Stimulated activated CD4-positive, alpha-beta T cell treated with anti-CD3 and anti-CD28 coated beads, Interleukin-12 subunit alpha, Interleukin-12 subunit beta, amount 100 ng/mL, for 24 hours (primary cell): ENCODE measurements around the gene FAM216B.
"Not testable (repeated sequence)": the region's sequence is repeated elsewhere in the genome, so short reads cannot be mapped to it uniquely, and the experiment has no call there.

Experiments
- DNase-seq, 2 experiments: peaks; one replicate each; pipeline ENCODE4 v3.0.0-alpha.2; 2020; ENCODE audit warnings: low read depth in 2 of 2

Gene FAM216B

GRCh38 chr13:42780044-42780443, 1.3 kb upstream of the FAM216B start:
- no peak for DNase-seq

- no peak for DNase-seq
Measured at GRCh38 chr13:42786715-42787114, 5.3 kb downstream of the FAM216B start.

- DNase-seq, result no peak
Measured at GRCh38 chr13:42788601-42789000, 7.2 kb downstream of the FAM216B start.

GRCh38 chr13:42792154-42792553, 10.8 kb downstream of the FAM216B start:
- no peak for DNase-seq

GRCh38 chr13:42794577-42795275, 13.3 kb downstream of the FAM216B start:
- no peak for DNase-seq

GRCh38 chr13:42795666-42796065, 14.3 kb downstream of the FAM216B start:
- DNase-seq, result no peak

- DNase-seq, result no peak
Measured at GRCh38 chr13:42796747-42797356, 15.5 kb downstream of the FAM216B start.

- DNase-seq, result no peak
Measured at GRCh38 chr13:42798118-42798517, 16.7 kb downstream of the FAM216B start.

- DNase-seq, result no peak
Measured at GRCh38 chr13:42800109-42800643, 18.8 kb downstream of the FAM216B start.

- DNase-seq, result no peak
Measured at GRCh38 chr13:42803563-42804204, 22.3 kb downstream of the FAM216B start.

GRCh38 chr13:42804244-42804874, 23.0 kb downstream of the FAM216B start:
- no peak for DNase-seq

- DNase-seq, result no peak
Measured at GRCh38 chr13:42807241-42807640, 25.9 kb downstream of the FAM216B start.

GRCh38 chr13:42807866-42808265, 26.5 kb downstream of the FAM216B start:
- no peak for DNase-seq

- DNase-seq, result no peak
Measured at GRCh38 chr13:42808341-42808940, 27.1 kb downstream of the FAM216B start.

- DNase-seq, result no peak
Measured at GRCh38 chr13:42812316-42812715, 30.9 kb downstream of the FAM216B start.

- DNase-seq, result no peak
Measured at GRCh38 chr13:42814868-42815267, 33.5 kb downstream of the FAM216B start.

GRCh38 chr13:42815681-42816080, 34.3 kb downstream of the FAM216B start:
- DNase-seq, result no peak

GRCh38 chr13:42816538-42816937, 35.2 kb downstream of the FAM216B start:
- DNase-seq, result no peak

GRCh38 chr13:42819687-42820086, 38.3 kb downstream of the FAM216B start:
- DNase-seq, result not testable (repeated sequence)

- DNase-seq, result no peak
Measured at GRCh38 chr13:42820451-42820850, 39.1 kb downstream of the FAM216B start.

GRCh38 chr13:42821437-42821836, 40.1 kb downstream of the FAM216B start:
- no peak for DNase-seq
